ENCODE results near the gene GJD3. TPM values are rescaled to one million over a fixed set of nuclear protein-coding genes. Genes with fewer than 3 reads are reported as not detected.

Gene GJD3
- total RNA-seq, 1 experiment from 2014 or later = not detected

GRCh38 chr17:40373999-40374398 lies 9.5 kb upstream of the GJD3 start:
- Mint-ChIP-seq H3K27me3 (ENCODE audit: low read depth) (no peaks in the 10 kb centered on the region; the same call in 1 of the 2 replicates), H3K27ac (no peak overlapping the region), H3K36me3 (ENCODE audit: insufficient read depth in 1 of 3, low read depth in 3 of 3) (peaks cover 0 to 5% (median 2%) of the 10 kb centered on the region in 3 experiments; a peak in 4 of 7 replicates), H3K4me3 (no peak overlapping the region), H3K9me3 (peaks cover 6 to 8% of the 10 kb centered on the region in 2 experiments; a peak in 4 of 5 replicates), H3K4me1 (peaks cover 7 to 12% of the 10 kb centered on the region in 2 experiments)
- Histone ChIP-seq H3K9me3 (ENCODE audit: control insufficient read depth, low read depth, low read length) (no peaks in the 10 kb centered on the region), H2BK15ac (ENCODE audit: low read depth, low read length) (no peak overlapping the region), H3K18ac (ENCODE audit: insufficient read length, low read depth, low read length) (no peak overlapping the region), H4K8ac (replicated peaks; ENCODE audit: insufficient read length, low read depth, low read length) (no peak overlapping the region), H2BK20ac (ENCODE audit: low read depth, low read length, poor library complexity, severe bottlenecking) (no peak overlapping the region), H2BK120ac (ENCODE audit: low read depth, low read length, poor library complexity, severe bottlenecking) (no peak overlapping the region), H3K56ac (ENCODE audit: insufficient read length, low read depth, low read length) (no peak overlapping the region), H3K23me2 (ENCODE audit: insufficient read length, low read depth, low read length, poor library complexity, severe bottlenecking) (no peaks in the 10 kb centered on the region), H4K91ac (ENCODE audit: insufficient read length, low read depth, low read length) (no peak overlapping the region), H3K4me2 (ENCODE audit: insufficient read depth, insufficient read length, low read length) (no peak overlapping the region), H2BK12ac (ENCODE audit: insufficient read length, low read depth, low read length) (no peak overlapping the region), H3K14ac (ENCODE audit: insufficient read depth, low read length) (no peak overlapping the region), H3K27ac (ENCODE audit: insufficient read length, low read depth, low read length) (no peak overlapping the region), H4K5ac (ENCODE audit: insufficient read length, low read depth, low read length) (no peak overlapping the region), H3K79me2 (ENCODE audit: insufficient read depth, low read length) (no peaks in the 10 kb centered on the region), H3K23ac (ENCODE audit: insufficient read length, low read depth, low read length) (no peak overlapping the region), H3K4ac (ENCODE audit: low read depth, low read length) (no peak overlapping the region), H3K9ac (ENCODE audit: extremely low read depth, insufficient read length, low read length) (no peak overlapping the region), H2AFZ (ENCODE audit: low read length) (no peak overlapping the region), H2AK5ac (ENCODE audit: insufficient read length, low read length) (no peak overlapping the region), H3K27me3 (ENCODE audit: insufficient read depth, low read length) (no peaks in the 10 kb centered on the region), H4K20me1 (ENCODE audit: control insufficient read depth, insufficient read depth, insufficient read length) (no peaks in the 10 kb centered on the region), H3T11ph (ENCODE audit: low read length) (no peak overlapping the region), H2BK5ac (ENCODE audit: insufficient read length, low read length) (no peak overlapping the region), H3K4me1 (ENCODE audit: insufficient read depth, low read length) (no peaks in the 10 kb centered on the region), H3K79me1 (ENCODE audit: insufficient read depth, low read depth, low read length, poor library complexity, severe bottlenecking) (no peaks in the 10 kb centered on the region)
- DNase-seq = no peak
- TF ChIP-seq CTCF (conservative IDR thresholded peaks at IDR 0.05) = no peak
- WGBS (ENCODE audit: extremely low coverage, insufficient read length, low lambda C conversion rate) = no CpG with 5 or more reads among the region's 8 CpGs
